Uterus (tissue), 2 donors: ENCODE results near the gene LHX6.

Source experiments
- CTCF ChIP-seq, 4 experiments: fragments of 200-600 bp in 2 of 4; fragments of 450-650 bp in 2 of 4; sonication (generic) in 2 of 4; IDR thresholded peaks; one replicate each; pipeline ENCODE4 v1.5.1; 2016 to 2019; ENCODE audit warnings: antibody characterized with exemption in 4 of 4, mild to moderate bottlenecking in 2 of 4, moderate library complexity in 1 of 4
- POLR2A ChIP-seq, 2 donors: fragments of 450-650 bp; IDR thresholded peaks; one replicate each; pipeline ENCODE4 v1.6.1; 2016; ENCODE audit warnings: antibody characterized with exemption in 2 of 2, mild to moderate bottlenecking in 1 of 2, moderate library complexity in 1 of 2

DNA sequence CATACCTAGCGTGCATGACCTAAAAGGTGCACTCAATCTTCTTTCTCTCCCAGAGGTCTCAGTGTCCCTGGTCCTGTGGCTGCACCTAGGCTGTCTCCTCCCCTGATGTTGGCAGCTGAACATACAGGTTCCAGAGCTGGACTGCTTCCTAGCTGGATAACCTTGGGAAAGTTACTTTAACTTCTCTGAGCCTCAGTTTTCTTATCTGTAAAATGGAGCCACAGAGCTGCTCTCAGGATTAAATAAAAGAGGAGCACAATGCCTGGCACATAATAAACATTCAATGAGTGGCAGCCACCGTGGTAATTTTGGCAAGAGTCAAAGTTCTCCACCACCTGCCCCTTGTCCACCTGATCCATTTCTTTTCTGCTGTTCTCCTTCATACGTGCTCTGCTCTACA is 55.1 kb downstream of the LHX6 start:
- no peak for TF ChIP-seq CTCF (IDR thresholded peaks at IDR 0.05)
- no peak for TF ChIP-seq POLR2A (IDR thresholded peaks at IDR 0.05)
